DMS153 treated with DMSO at 0.1 percent for 48 hours (cell line): ENCODE results near the gene LURAP1L.

Experiments
- DNase-seq: peaks from one replicate; lab custom pipeline; 2025; ENCODE audit not compliant: unreplicated experiment; lab: John Stamatoyannopoulos, UW

Gene LURAP1L, protein sequence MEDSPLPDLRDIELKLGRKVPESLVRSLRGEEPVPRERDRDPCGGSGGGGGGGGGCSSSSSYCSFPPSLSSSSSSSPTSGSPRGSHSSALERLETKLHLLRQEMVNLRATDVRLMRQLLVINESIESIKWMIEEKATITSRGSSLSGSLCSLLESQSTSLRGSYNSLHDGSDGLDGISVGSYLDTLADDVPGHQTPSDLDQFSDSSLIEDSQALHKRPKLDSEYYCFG

DNA sequence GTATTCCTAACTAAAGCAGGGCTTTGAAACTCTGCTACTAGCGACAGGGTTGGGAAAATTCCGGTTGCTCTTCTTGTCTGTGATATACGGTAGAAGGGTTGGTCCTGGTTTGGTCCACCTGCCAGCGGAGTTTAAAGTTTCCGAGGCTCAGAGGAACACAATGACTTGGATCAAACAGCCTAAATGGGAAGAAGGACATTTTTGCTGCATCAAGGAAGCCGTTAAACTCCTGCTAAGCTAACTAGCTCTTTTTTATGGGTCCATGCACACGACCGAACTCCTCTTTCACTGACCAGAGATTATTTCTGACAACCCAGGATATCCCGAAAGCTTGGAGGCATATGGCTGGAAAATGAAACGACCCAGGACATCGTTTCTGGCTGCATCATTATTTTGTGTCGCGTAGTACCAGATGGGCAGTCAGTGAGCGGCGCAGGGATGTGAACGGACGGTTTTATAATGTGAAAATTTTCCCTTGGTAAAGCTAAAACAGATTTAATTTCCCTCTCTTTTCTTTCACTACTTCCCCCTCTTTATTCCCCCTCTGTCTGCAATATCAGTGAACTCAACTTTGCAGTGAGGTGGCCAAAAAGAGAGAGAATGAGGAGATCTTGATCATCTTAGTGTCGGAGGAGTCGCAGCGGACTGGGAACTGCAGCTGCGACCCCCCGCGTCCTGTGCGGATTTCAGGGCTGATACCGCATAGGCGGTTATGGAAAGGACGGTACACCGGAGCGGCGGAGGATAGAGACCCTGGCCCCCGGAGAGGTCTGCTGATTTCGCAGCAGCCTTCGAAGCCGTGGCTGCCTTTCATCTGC lies at the start of gene LURAP1L:
LURAP1L (plus strand) TSS at position 160 of the 818 bp plus-strand sequence. CDS start 696 bp downstream, outside the sequence.
- peak; percentile 21 for DNase-seq

DNA sequence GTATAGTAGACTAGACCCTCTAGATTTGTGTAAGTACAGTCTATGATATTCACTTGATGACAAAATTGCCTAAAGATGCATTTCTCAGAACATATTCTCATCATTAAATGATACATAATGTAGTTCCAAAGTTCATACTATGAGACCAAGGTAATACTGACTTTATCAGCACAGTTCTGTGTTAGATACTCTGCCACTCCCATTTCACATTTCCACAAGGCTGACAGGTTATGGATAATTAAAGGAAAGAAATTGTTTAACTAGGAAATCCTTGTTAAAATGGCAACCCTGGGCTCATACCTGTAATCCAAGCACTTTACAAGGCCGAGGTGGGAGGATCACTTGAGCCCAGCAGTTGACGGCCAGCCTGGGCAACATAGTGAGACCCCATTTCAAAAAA lies 48.0 kb upstream of the LURAP1L start:
- no peak for DNase-seq

DNA sequence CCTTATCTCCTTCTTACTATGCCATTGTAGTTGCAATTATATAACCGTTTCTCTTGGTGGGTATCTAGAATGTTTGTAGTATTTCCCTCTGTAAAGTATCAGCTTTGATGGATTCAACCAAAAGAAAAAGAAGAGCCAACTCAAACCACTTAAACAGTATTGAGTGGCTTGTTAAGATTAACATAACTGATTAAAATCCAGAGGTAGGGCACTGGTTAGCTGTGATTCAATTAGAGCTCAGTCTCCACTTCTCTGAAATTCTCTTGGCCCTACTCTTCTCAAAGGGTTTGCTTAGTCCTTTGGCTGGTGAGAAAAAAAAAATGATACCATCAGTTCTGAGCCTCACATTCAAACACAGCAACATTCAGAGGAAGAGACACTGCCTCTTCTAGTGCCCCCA lies 44.6 kb upstream of the LURAP1L start:
- no peak for DNase-seq

- DNase-seq: no peak
These were observed 43.9 kb upstream of the LURAP1L start for GRCh38 chr9:12730927-12731326.

- no peak for DNase-seq
These were observed 41.8 kb upstream of the LURAP1L start for GRCh38 chr9:12732971-12733370.

GRCh38 chr9:12735665-12736064 lies 39.2 kb upstream of the LURAP1L start:
- DNase-seq: no peak

DNA sequence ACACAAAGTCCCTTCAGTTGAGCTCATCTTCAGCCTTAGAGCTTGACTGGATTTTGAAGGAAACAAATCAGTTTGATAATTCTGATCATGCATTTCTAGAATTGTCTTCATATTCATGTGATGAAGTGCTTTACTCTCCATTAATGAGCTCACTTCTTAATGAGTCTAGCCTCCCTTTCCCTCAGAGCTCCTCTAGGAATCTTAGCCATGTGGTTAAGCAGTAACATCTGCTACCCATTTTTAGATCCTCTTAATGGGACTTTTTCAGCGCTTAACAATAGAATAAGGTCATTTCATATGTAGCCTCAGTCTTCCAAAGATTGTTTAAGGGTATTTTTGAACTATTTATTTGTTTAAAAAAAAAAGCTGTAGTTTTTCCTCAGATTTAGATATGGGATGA lies 36.9 kb upstream of the LURAP1L start:
- no peak for DNase-seq

DNA sequence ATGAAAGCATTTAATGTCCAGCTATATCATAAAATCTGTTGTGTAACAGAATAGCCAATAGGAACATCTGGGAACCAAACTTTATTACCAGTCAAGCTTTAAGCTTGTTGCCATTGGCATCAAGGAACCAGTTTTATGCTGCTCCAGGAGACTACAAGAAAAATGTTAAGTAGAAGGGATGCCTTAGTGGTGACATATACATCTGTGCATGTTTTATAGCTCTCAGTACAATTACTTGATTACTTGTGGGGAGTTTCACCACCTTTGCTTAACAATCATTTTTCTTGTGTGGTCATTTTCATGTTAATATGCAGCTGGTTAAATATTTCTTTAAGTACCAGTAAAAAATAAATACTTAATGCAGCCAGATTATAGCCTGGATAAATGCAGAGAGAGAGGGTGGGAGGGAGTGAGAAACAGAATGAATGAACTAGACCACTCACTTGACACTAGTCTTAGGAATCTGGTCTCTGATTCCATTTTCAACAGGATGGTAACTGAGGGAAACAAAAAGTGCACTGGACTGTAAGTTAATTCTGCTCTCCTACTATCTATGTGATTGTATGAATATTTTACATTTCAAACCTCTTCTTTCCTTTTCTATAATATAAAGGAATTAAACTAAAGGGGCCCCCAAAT lies 35.7 kb upstream of the LURAP1L start:
- DNase-seq: no peak

- DNase-seq: no peak
These were observed 34.0 kb upstream of the LURAP1L start for GRCh38 chr9:12740845-12741244.

GRCh38 chr9:12748016-12748415 lies 26.8 kb upstream of the LURAP1L start:
- no peak for DNase-seq

DNA sequence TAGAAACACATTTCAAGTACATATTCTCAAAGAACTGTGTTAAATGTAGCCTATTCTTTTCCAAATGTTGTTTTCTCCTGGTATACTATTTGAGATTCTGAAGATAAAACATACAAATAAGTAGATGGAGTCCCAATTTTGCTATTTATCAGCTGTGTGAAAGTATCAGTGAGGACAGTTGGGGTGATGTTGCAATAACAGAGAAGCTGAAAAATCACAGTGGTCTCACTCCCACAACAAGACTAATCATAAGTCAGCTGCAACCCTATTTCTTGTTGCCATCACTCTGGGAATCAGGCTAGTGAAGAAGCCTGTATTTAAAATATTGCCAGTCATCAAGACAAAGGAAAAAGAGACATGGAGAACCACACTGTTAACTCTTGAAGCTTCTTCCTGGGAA lies 25.9 kb upstream of the LURAP1L start:
- DNase-seq: no peak

GRCh38 chr9:12753931-12754330 lies 20.9 kb upstream of the LURAP1L start:
- DNase-seq: no peak

DNA sequence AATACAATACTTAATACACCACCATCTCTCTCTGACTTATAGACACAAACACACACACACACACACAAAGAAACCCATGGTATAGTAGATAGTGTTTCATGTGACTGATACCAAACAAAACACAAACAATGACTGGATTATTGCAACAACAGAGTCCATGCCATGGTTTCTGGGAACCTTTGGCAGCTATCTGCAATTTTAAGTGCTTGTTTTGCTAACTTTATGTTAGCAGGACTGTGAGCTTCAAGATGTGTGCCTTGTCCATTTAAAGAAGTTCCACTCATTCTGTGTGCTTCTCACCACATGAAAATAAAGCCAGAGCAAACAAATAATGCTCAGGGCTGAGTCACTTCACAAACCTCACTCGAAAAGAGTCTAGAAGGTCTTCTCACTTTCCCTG lies 15.1 kb upstream of the LURAP1L start:
- DNase-seq: no peak

GRCh38 chr9:12760758-12761157 lies 14.1 kb upstream of the LURAP1L start:
- no peak for DNase-seq

DNA sequence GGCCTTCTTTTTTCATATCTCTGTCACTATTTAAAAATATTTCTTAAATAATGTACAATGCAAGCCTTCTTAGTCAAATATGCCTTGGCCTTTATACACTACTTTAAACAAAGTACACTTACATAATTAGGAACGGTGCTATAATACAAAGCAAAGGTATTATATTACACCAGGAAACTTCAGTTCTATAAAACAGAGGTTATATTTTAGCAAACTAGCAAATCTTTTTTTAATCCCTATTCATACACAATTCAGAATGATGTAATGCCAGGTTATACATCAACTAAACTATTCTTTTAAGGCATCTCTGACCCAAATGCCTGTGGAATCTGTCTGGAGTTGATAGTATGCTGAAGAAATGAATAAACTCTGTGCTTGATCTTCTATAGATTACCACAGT lies 10.7 kb upstream of the LURAP1L start:
- no peak for DNase-seq

DNA sequence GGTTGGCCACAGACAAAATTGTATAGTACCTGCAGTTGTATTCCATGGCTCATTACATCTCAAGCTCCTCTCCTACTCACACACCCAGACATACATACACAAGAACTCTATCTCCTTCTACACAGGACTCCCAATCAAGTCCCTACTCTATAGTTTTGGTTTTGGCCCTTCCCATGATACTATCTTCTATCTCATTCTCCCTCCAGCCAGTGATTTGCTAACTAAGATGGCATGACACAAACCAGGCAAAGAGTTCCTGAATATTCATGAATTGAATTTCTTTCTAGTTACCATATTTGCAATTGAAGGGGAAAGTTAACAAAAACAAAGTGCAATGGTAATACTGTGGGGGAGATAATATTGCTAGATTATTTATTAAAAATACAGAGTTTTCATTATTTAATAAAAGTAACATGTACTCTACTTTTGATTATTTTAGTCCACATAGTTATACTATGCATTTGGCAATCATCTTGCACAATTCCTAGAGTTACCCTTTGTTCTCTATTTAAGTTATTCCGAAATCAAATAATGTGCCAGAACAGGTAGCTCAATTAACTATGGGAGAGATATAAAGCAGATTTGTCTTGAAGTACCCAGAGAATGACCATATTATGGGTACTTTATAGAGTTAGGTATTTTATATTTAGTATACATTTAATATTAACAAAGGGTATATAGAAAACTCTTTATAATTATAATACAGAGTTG lies 9.6 kb upstream of the LURAP1L start:
- DNase-seq: no peak

DNA sequence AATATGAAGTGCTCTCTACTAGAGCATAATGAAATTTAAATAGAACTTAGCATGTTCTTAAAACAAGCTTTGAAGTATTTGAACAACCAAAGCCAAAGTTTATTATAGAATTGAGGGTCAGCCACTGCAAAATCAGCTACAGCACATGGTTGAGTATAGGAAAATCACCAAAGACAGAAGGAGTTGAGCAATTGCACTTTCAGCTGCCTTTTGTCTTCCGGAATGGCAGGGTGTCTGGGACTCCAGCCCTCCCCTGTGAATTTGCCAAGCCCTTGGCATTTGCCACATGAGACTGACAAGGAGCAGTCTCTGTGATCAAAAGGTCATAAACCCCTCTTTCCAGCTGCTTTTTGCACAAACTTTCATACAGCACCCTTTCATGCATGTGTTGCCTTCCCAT lies 8.5 kb upstream of the LURAP1L start:
- no peak for DNase-seq

DNA sequence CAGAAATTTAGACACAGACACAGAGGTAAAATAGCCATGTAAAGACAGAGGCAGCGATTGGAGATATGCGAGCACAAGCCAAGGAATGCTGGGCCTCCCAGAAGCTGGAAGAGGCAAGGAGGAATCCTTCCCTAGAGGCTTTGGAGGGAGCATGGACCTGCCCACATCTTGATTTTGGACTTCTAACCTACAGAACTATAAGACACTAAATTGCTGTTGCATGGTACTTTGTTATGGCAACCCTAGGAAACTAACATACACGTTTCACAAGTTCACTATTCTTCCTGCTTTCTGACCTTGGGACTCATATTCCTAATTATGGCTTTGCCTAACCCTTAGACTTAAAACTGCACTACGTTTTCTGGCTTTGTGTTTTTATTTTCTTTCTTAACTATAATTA lies 4.6 kb upstream of the LURAP1L start:
- DNase-seq: no peak

- DNase-seq: no peak
These were observed 2.9 kb upstream of the LURAP1L start for GRCh38 chr9:12771891-12772290.

GRCh38 chr9:12773562-12773961 lies 1.3 kb upstream of the LURAP1L start:
- no peak for DNase-seq

- DNase-seq: peak; percentile 94
These were observed 1.1 kb downstream of the LURAP1L start for GRCh38 chr9:12775679-12776512.
